CD14-positive monocyte (primary cell): ENCODE results near the gene CENPP. TPM values are rescaled to one million over a fixed set of nuclear protein-coding genes. Genes with fewer than 3 reads are reported as not detected.

ENCODE experiments used
- DNase-seq, 3 donors: peaks; one replicate each; pipeline ENCODE4 v3.0.0-alpha.2; 2011 to 2022
- H2AFZ ChIP-seq: 2 replicates; pipeline ENCODE4 v1.6.0; 2012; ENCODE audit warnings: mild to moderate bottlenecking, low read depth, low read length, inconsistent platforms; ENCODE audit not compliant: insufficient read depth, poor library complexity, severe bottlenecking
- H3K27ac ChIP-seq, 2 donors: 1 replicate in 1 of 2; 2 replicates in 1 of 2; pipeline ENCODE4 v1.5.1; 2012 to 2013; ENCODE audit warnings: low read length in 2 of 2, control low read depth in 1 of 2, inconsistent platforms in 1 of 2, low read depth in 1 of 2, mild to moderate bottlenecking in 1 of 2
- H3K27me3 ChIP-seq, 2 donors: one replicate each; pipeline versions ENCODE4 v1.6.0 to v1.6.1; 2011 to 2013; ENCODE audit warnings: low read length in 2 of 2; ENCODE audit not compliant: control insufficient read depth in 2 of 2, insufficient read depth in 2 of 2
- H3K36me3 ChIP-seq, 2 donors: replicated peaks in 1 of 2; 1 replicate in 1 of 2; 2 replicates in 1 of 2; pipeline versions ENCODE4 v1.5.1 to v1.6.1; 2012 to 2013; ENCODE audit warnings: low read length in 2 of 2, control low read depth in 1 of 2, inconsistent platforms in 1 of 2, mild to moderate bottlenecking in 1 of 2; ENCODE audit not compliant: insufficient read depth in 2 of 2, control insufficient read depth in 1 of 2
- H3K4me1 ChIP-seq, 2 donors: 1 replicate in 1 of 2; 2 replicates in 1 of 2; pipeline versions ENCODE4 v1.5.1 to v1.6.1; 2012 to 2013; ENCODE audit warnings: low read length in 2 of 2, control low read depth in 1 of 2, inconsistent platforms in 1 of 2, mild to moderate bottlenecking in 1 of 2, moderate library complexity in 1 of 2; ENCODE audit not compliant: insufficient read depth in 2 of 2, control insufficient read depth in 1 of 2
- H3K4me2 ChIP-seq: replicated peaks from 2 replicates; pipeline ENCODE3; 2012; ENCODE audit warnings: low read length, moderate library complexity, mild to moderate bottlenecking; ENCODE audit not compliant: poor library complexity, severe bottlenecking; ENCODE audit errors: extremely low read depth
- H3K4me3 ChIP-seq, 3 experiments: fragments of 200-600 bp in 1 of 3; sonication (generic) in 1 of 3; replicated peaks in 1 of 3; 1 replicate in 2 of 3; 2 replicates in 1 of 3; pipeline ENCODE4 v1.5.1; 2011 to 2013; ENCODE audit warnings: low read length in 3 of 3, mild to moderate bottlenecking in 3 of 3, control low read depth in 2 of 3, low read depth in 2 of 3, inconsistent platforms in 1 of 3, moderate library complexity in 1 of 3
- H3K79me2 ChIP-seq: 2 replicates; pipeline ENCODE4 v1.6.0; 2012; ENCODE audit warnings: mild to moderate bottlenecking, control low read depth, inconsistent platforms, low read length, moderate library complexity; ENCODE audit not compliant: insufficient read depth
- H3K9ac ChIP-seq: 2 replicates; pipeline ENCODE4 v1.6.0; 2017; ENCODE audit warnings: low read length, mild to moderate bottlenecking; ENCODE audit not compliant: insufficient read depth, poor library complexity, severe bottlenecking
- H3K9me3 ChIP-seq, 2 donors: replicated peaks in 1 of 2; 1 replicate in 1 of 2; 2 replicates in 1 of 2; pipeline versions ENCODE4 v1.5.1 to v1.6.1; 2012 to 2013; ENCODE audit warnings: low read length in 2 of 2, control low read depth in 1 of 2; ENCODE audit not compliant: control insufficient read depth in 1 of 2, insufficient read depth in 1 of 2
- H4K20me1 ChIP-seq: 2 replicates; pipeline ENCODE4 v1.6.0; 2012; ENCODE audit warnings: mild to moderate bottlenecking, low read length, control low read depth, moderate library complexity; ENCODE audit not compliant: insufficient read depth
- H3K27ac Mint-ChIP-seq, 7 donors: one replicate each; pipeline ENCODE4 v1.8.0; 2020; ENCODE audit warnings: mild to moderate bottlenecking in 7 of 7, mixed read lengths in 7 of 7, moderate library complexity in 6 of 7, inconsistent platforms in 2 of 7
- H3K27me3 Mint-ChIP-seq, 3 donors: one replicate each; pipeline ENCODE4 v1.8.0; 2021 to 2022; ENCODE audit warnings: low read depth in 3 of 3, mild to moderate bottlenecking in 3 of 3, mixed read lengths in 3 of 3, moderate library complexity in 3 of 3, inconsistent platforms in 1 of 3
- H3K36me3 Mint-ChIP-seq, 2 donors: one replicate each; pipeline ENCODE4 v1.8.0; 2020; ENCODE audit warnings: mixed read lengths in 2 of 2, inconsistent platforms in 1 of 2, mild to moderate bottlenecking in 1 of 2
- H3K4me1 Mint-ChIP-seq: one replicate; pipeline ENCODE4 v1.8.0; 2020; ENCODE audit warnings: mild to moderate bottlenecking, mixed read lengths
- H3K4me3 Mint-ChIP-seq, 2 donors: one replicate each; pipeline ENCODE4 v1.8.0; 2020; ENCODE audit warnings: mild to moderate bottlenecking in 2 of 2, mixed read lengths in 2 of 2, moderate library complexity in 1 of 2
- H3K9me3 Mint-ChIP-seq, 7 donors: one replicate each; pipeline ENCODE4 v1.8.0; 2020 to 2022; ENCODE audit warnings: mixed read lengths in 7 of 7, mild to moderate bottlenecking in 6 of 7, moderate library complexity in 6 of 7, inconsistent platforms in 2 of 7
- CTCF ChIP-seq: fragments of 200-600 bp; IDR thresholded peaks from one replicate; pipeline ENCODE4 v1.8.0; 2022; ENCODE audit warnings: antibody characterized with exemption, mild to moderate bottlenecking
- WGBS: methylation state at CpG from one replicate; pipeline ENCODE4 v1.1.5; 2013; ENCODE audit warnings: missing lambda C conversion rate; ENCODE audit not compliant: insufficient coverage; 5-methylcytosine and 5-hydroxymethylcytosine counted together
- intact Hi-C, 2 donors: fragments of 100-400 bp; cut with micrococcal nuclease; formaldehyde crosslinking; loops; one replicate each; pipeline versions ENCODE4 v1.15.0 to v1.15.1; 2023
- polyA plus RNA-seq, 3 donors: library from polyadenylated mRNA; depleted of rRNA in 1 of 3; unstranded in 2 of 3; stranded (reverse) in 1 of 3; fragments of 300-500 nt in 2 of 3; fragments of >200 nt in 1 of 3; fragmentation: Illumina TruSeq in 2 of 3; gene quantifications; 1 replicate in 2 of 3; 2 replicates in 1 of 3; pipeline ENCODE4 v1.2.3, GENCODE V29; 2012 to 2021

Gene CENPP
- polyA plus RNA-seq, 3 donors = 0.50 to 1.1 (median 1.1) TPM

DNA sequence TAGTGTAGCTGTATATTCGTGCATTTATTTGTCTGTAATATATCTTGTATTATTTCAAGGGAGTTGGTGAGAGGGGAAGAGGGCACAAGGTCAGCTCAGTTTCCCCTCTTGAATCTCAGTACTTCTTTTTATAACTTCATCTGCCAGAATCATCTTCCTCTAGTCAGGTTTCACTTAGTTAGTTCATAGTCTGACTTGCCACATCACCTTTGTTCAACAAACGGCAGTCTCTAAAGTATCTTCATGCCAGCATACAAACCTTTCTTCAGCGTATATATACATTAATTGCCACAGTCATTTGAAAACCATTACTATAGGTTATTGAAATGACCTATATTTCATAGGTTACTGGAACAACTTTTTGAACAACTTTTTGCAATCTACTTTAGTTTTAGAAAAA, 208.5 kb downstream of the CENPP start:
- TF ChIP-seq CTCF = no peak
- DNase-seq = peak in 2 of 3 donors; percentile 8 to 17
- Mint-ChIP-seq H3K4me1 (peaks cover 46% of the 10 kb centered on the region), H3K27me3 (peaks cover 0 to 3% (median 0%) of the 10 kb centered on the region in 3 donors), H3K4me3 (peak overlapping the region; percentile 75 to 89), H3K36me3 (peaks cover 0 to 3% of the 10 kb centered on the region in 2 donors), H3K27ac (peak overlapping the region; percentile 58 to 86 (median 77)), H3K9me3 (peaks cover 0 to 3% (median 1%) of the 10 kb centered on the region in 7 donors)
- WGBS = no CpG with 5 or more reads among the region's 3 CpGs
- Histone ChIP-seq H3K9ac (no peak overlapping the region), H3K27ac (peak overlapping the region in 1 of 2 donors; percentile 74), H3K4me2 (peak overlapping the region; percentile 60), H2AFZ (peak overlapping the region; percentile 44), H3K36me3 (no peaks in the 10 kb centered on the region), H3K79me2 (no peaks in the 10 kb centered on the region), H3K4me3 (peak overlapping the region; percentile 14 to 65 (median 32)), H3K27me3 (no peaks in the 10 kb centered on the region), H3K4me1 (peaks cover 16 to 33% of the 10 kb centered on the region in 2 donors), H4K20me1 (no peaks in the 10 kb centered on the region), H3K9me3 (no peaks in the 10 kb centered on the region)
- intact Hi-C loops = no loop called here

DNA sequence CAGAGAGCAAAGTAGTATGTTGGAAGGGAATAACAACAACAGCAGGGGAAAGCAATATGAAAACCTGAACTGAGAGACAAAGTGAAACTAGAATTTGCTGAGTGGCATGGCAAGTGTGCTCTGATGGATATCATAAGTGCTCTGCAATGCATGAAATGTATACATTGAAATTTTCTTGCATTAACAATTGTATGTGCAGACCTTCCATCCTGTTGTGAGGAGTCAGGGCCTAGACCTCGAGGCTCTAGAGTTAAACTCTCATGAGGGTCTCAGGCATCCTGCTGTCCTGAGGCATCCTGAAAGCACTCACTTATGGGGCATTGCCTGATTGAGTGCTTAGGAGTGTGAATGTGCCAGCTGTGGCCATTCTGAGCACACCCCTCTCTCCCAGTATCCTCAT, 208.9 kb downstream of the CENPP start:
- peak overlapping the region; percentile 60 for H3K4me2 ChIP-seq
- no peak overlapping the region for H3K9ac ChIP-seq
- peak overlapping the region; percentile 44 for H2AFZ ChIP-seq
- DNase-seq = peak in 2 of 3 donors; percentile 6 to 8
- Mint-ChIP-seq H3K36me3 (peaks cover 0 to 3% of the 10 kb centered on the region in 2 donors), H3K9me3 (peaks cover 0 to 3% (median 1%) of the 10 kb centered on the region in 7 donors), H3K27ac (peak overlapping the region; percentile 58 to 86 (median 77)), H3K27me3 (peaks cover 0 to 3% (median 0%) of the 10 kb centered on the region in 3 donors), H3K4me3 (peak overlapping the region; percentile 75 to 89), H3K4me1 (peaks cover 46% of the 10 kb centered on the region)
- no peaks in the 10 kb centered on the region for H3K9me3 ChIP-seq
- no CpG with 5 or more reads among the region's 1 CpG for WGBS
- H3K27ac ChIP-seq = peak overlapping the region; percentile 47 to 74
- H4K20me1 ChIP-seq = no peaks in the 10 kb centered on the region
- no peaks in the 10 kb centered on the region for H3K36me3 ChIP-seq
- no peaks in the 10 kb centered on the region for H3K27me3 ChIP-seq
- intact Hi-C loops = no loop called here
- TF ChIP-seq CTCF = no peak
- H3K79me2 ChIP-seq = no peaks in the 10 kb centered on the region
- H3K4me1 ChIP-seq = peaks cover 16 to 33% of the 10 kb centered on the region in 2 donors
- H3K4me3 ChIP-seq = peak overlapping the region; percentile 14 to 65 (median 32)
